Caki2 (cell line): ENCODE results near the gene TRIM77. TPM values are rescaled to one million over a fixed set of nuclear protein-coding genes. Genes with fewer than 3 reads are reported as not detected.

ENCODE experiments used
- total RNA-seq: library from RNA; depleted of rRNA; stranded (reverse); fragments of >200 nt; shearing (Covaris generic); gene quantifications from 2 replicates; pipeline ENCODE4 v1.2.3, GENCODE V29; 2014; ENCODE audit warnings: low replicate concordance; rRNA removed

Gene TRIM77
- total RNA-seq, 1 experiment from 2014 or later = not detected

Other genes with a start within 250 kb of the TRIM77 start
- not detected in 2 replicates for gene NOX4, start 218.9 kb upstream of the TRIM77 start, total RNA-seq
- not detected in 2 replicates for gene TRIM49, start 98.3 kb downstream of the TRIM77 start, total RNA-seq
- gene TRIM64B, start 168.2 kb downstream of the TRIM77 start, total RNA-seq = not detected in 2 replicates
- gene TRIM49D1, start 211.9 kb downstream of the TRIM77 start, total RNA-seq = not detected in 2 replicates
- not detected in 2 replicates for gene TRIM49D2, start 213.8 kb downstream of the TRIM77 start, total RNA-seq